ENCODE data around the gene PPFIA1.
"Not testable (repeated sequence)": the region's sequence is repeated elsewhere in the genome, so short reads cannot be mapped to it uniquely, and the experiment has no call there.

The PPFIA1 gene

DNA sequence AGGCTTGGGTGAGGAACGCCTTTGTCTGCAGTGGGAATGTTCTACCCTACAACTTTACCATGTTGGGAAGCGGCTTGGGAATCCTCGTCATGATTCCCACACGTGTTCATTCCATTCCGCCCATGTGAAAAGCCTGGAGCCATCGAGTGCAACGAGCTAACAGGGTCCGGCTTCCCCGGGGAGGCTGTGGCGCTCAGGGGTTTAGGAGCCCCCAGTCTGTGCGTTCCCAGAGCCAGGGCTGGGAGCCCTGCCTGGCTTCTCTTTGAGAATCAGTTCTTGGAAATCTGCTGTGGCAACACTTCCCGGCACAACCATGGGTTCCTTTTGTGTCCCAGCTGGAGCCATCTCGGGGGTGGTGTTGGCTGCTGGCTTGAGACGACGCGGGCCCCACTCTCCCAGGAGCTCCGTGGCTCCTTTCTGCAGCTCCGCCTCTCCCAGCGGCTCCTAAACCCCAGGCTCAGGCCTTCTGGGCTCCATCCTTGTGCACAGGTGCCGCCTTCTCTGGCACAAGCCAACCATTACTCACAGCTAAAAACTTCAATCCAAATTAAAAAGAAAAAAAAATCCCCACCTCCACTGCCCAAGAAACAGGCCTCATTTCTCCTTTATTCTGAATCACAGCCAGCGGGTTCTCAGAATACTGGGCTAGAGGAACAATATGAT lies 18.7 kb upstream of the PPFIA1 start:
- no peak for DNase-seq (ENCODE audit: low read depth in 2 of 2)

DNA sequence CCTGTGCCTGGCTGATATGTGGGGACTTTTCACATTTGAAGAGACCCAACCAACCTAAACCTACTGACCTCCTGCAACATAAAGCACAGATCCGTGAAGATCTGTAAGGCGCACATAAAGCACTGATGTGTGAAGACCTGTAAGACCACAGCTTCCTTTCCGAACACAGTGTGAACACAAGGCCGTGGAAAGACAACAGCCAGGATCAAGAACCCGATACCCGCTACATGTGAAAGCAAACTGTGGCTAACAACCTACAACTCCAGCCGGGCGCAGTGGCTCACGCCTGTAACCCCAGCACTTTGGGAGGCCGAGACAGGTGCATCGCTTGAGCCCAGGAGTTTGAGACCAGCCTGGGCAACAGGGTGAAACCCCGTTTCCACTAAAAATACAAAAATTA lies 17.6 kb upstream of the PPFIA1 start:
- DNase-seq (ENCODE audit: low read depth in 2 of 2), result no peak

DNA sequence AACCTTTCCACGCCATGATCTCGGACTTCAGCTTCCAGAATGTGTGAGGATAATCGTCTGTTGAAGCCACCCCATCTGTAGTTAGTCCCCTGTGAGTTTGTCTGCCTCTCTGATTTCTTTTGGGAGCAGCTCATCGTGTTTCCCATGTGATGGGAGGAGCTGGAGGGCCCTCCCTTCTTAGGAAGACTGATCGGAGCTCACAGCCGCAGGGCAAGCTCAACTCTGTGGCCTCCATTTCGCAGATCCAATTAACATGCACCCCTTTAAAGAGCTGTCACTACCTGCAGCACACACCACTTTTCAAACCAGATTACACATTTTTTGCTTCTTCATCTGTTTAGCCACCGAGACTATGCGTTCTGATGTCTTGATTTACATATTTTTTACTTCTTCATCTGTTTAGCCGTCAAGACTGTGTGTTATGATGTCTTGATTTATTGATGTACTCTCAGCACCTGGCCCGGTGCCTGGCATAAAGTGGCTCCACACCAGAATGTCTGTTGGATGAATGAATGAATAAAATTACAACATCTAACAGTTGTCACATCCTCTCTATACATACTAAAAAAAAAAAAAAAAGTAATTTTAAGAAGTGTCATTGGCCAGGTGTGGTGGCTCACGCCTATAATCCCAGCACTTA lies 14.9 kb upstream of the PPFIA1 start:
- no peak for DNase-seq (ENCODE audit: low read depth in 2 of 2)

DNA sequence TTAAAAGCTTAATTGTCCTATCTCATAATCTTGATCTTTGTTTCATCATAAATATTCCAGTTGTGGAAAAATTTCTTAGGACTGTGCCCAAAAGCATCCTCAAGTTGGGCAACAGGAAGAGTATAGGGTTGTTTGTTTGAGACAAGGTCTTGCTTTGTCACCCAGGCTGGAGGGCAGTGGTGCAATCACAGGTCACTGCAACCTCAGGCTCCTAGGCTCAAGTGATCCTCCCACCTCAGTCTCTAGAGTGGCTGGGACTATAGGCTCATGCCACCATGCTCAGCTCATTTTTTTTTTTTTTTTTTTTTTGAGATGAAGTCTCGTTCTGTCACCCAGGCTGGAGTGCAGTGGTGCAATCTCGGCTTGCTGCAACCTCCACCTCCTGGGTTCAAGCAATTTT lies 11.4 kb upstream of the PPFIA1 start:
- DNase-seq (ENCODE audit: low read depth in 2 of 2), result not testable (repeated sequence)

DNA sequence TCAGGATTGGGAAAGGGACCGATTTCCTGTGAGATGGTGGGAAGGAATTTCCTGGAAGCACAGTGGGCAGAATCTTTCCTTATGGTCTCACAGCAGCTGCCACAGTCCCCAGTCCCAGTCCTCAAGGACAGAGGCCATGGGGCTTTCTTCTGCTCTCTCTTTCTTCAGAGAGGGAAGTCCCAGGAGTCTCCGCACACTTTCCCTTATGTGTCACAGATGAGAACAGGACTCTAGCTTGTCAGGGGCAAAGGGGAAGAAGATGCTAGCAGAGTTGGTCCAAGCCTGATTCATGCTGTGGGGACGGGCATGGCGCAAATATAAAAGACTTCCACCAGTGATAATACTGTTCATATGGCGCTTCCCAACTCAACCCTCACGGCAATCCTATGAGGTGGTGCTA lies 7.5 kb upstream of the PPFIA1 start:
- DNase-seq (ENCODE audit: low read depth in 2 of 2), result no peak

DNA sequence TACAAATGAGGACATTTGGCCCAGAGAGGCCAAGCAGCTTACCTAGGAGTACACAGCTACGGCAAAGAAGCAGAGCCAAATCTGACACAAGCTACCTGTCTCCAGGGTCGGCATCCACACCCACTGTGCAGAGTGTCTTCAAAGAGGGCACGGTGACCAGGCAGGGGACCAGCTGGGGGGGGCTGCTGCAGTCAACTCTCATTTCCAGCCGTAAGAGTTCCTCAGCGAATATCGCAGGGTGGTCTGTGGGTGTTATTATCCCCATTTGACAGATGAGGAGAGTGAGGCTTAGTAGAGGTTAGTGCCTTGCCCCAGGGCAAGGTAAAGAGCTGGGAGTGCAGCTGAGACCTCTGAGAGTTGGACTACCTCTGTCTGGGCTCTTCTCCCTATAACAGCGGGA lies 7.1 kb upstream of the PPFIA1 start:
- DNase-seq (ENCODE audit: low read depth in 2 of 2), result no peak

DNA sequence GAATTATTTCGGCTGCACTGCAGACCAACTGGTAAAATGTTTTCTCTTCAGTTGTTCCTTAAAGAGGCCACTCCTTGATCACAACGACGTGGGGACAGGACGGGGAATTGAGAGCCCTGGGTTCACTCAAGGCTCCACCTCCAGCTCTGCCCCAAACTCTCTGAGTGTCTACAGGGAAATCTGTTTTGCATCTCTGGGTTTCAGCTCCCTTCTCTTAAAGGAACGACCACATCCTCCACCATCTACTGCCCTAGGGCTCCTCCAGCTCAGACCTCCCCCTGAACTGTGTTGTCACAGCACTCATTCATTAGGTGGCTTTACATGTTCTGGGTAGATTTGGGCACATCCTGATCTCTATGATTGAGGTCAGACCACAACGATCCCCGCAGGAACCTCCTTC lies 5.1 kb upstream of the PPFIA1 start:
- no peak for DNase-seq (ENCODE audit: low read depth in 2 of 2)

DNA sequence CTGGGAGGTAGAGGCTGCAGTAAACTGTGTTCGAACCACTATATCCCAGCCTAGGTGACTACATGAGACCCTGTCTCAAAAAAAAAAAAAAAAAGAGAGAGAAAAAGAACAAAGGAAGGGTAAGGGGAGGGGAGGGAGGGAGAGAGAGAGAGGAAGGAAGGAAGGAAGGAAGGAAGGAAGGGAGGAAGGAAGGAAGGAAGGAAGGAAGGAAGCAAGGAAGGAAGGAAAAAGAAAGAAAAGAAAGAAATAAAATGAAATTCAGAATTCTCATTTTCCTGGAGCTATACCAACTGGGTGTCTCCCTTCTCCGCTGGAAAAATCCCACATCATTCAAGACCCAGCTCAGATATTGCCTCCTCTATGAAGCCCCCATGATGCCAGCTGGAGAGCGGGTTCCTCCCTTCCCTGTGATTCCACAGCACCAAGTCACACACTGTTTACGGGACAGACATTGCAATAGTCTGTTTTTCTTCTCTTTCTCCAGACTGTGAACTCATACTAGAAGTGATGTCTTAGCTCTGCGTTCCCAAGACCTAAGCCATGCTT lies 3.0 kb upstream of the PPFIA1 start:
- no peak for DNase-seq (ENCODE audit: low read depth in 2 of 2)

DNA sequence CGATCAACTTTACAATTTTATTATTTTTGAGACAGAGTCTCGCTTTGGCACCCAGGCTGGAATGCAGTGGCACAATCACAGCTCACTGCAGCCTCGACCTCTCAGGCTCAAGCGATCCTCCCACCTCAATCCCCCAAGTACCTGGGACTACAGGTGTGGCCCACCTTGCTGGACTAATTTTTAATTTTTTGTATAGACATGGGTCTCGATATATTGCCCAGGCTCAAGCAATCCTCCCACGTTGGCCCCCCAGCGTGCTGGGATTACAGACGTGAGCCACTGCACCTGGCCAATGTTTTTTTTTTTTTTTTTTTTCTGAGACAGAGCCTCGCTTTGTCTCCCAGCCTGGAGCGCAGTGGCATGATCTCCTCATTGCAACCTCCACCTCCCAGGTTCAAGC lies 2.0 kb upstream of the PPFIA1 start:
- no peak for DNase-seq (ENCODE audit: low read depth in 2 of 2)

DNA sequence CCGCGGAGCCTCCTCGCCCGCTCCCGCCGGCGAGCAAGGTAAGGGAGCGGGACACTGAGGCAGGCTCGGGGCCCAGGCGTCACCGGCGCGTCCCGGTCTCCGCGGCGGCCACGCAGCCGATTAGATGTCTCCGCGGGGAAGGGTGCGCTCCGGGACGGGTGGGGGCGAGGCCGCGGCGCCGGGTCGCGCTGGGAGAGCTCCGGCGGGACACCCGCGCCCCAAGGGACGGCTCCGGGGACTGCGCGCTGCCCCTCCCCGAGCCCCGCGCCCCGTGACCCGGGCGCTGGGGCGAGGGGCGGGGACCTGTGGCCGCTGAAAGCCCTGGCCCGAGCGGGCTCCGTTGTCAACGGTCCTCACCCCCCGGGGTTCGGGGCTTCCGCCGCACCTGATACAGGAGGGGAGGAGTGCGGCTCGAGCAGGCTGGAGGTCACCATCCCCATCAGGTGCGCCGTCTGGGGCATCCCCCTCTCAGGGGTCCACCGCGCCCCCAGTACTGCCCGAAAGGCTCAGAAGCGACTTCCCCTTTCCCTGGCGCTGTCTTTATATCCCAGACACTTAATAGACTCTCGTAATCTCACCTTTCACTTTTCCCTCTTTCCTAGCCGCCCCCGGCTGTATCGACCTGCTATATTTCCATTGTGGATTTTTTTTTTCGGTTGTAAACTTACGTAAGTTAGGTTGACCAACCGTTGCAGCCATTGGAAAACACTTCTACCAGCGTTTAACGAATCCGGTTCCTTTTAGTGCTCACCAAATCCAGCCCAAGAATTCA lies 573 bp downstream of the PPFIA1 start:
- DNase-seq (ENCODE audit: low read depth in 2 of 2), result peak in 1 of 2 donors; percentile 7

DNA sequence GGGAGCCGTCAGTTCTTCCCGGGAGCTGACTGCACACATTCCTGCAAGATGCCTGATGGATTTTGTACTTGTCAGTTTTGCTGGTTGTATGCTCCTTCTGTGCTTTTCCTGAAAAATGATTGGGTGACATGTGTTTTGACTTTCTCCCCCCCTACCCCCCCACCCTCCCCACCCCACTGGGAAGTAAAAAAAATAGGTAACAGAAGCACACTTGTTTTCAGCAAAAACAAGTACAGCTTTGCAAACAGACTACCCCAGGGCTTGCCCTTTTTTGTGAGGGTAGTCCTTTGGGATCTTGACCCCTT lies 1.1 kb downstream of the PPFIA1 start:
- no peak for DNase-seq (ENCODE audit: low read depth in 2 of 2)

DNA sequence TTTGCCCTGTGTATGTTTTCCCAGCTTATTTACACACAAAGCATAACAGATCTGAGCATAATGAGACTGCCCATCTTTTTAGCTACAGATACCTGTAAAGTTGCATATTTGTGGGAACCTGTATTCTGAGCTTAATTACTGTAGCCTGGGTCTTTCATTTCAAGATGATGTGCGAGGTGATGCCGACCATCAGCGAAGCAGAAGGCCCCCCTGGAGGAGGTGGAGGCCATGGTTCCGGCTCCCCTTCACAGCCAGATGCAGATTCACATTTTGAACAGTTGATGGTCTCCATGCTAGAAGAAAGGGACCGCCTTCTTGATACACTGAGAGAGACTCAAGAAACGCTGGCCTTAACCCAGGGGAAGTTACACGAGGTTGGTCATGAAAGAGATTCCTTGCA lies 1.5 kb downstream of the PPFIA1 start:
- no peak for DNase-seq (ENCODE audit: low read depth in 2 of 2)

DNA sequence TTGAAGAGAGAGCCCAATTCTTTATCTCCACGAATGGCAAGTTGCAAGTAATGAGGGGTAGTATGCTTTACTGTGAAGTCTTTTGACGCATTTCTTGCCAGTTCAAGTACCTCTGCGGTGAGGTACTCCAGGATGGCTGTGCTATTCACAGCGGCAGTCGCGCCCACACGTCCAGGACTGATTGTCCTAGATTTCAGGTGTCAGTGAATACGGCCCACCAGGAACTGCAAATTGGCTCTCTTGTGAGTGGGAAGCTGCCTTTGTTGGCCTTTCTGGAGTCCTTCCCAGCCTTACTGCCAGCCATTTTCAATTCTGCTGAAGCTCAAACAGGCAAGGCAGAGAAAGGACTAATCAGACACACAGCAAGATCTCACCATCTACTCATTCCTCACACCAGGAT lies 8.5 kb downstream of the PPFIA1 start:
- no peak for DNase-seq (ENCODE audit: low read depth in 2 of 2)

DNA sequence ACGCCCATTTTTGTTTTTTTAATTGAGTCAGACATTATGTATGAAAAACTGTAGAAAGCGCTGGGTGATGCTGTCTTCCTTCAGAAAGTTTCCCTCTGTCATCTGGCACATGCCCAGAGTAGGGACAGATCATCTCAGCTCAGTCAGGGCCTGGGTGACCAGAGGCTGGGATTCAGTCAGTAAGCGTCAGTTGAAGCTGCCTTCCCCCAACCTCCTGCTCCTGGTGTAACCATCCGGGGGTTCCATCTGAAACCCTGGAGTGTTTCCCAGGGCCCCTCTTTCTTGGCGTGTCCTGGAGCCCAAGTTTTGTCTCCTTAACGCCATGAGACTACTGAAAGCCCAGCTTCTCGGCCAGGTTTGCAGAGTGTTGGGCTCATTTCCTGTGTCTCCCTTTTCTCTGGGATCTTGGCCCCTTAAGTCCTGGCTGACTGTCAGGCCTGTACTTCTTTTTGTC lies 10.7 kb downstream of the PPFIA1 start:
- DNase-seq (ENCODE audit: low read depth in 2 of 2), result no peak

DNA sequence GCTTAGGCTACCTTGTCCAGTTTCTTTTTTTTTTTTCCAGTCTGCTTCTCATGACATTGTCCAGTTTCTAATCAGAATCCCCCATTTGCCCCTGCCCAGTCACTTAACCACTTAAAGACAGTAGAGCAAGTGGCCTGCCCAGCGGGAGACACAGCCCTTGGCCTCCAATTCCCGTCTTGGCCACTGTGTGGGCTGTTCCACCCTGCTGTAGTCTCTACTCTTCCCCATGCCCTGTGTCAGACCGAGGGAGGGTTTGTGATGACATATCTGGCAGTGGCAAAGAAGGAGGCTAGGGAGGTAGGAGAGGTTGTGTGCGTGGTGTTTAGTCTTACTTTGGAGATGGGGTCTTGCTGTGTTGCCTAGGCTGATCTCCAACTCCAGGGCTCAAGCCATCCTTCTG lies 11.5 kb downstream of the PPFIA1 start:
- DNase-seq (ENCODE audit: low read depth in 2 of 2), result no peak

DNA sequence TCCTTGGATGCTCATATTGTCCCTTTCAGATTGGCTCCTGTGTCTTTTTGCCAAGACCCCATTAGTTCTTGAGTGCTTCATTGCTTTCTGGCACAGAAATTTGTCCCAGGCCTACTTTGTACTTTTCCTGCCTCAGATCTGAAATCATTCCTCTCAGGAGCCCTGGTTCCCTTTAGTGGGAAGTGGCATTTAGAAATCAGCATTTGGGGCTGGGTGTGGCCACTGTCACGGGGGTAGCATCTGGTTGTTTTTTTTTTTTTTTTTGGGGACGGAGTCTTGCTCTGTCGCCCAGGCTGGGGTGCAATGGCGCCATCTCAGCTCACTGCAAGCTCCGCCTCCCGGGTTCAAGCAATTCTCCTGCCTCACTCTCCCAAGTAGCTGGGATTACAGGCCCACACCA lies 18.2 kb downstream of the PPFIA1 start:
- no peak for DNase-seq (ENCODE audit: low read depth in 2 of 2)

DNA sequence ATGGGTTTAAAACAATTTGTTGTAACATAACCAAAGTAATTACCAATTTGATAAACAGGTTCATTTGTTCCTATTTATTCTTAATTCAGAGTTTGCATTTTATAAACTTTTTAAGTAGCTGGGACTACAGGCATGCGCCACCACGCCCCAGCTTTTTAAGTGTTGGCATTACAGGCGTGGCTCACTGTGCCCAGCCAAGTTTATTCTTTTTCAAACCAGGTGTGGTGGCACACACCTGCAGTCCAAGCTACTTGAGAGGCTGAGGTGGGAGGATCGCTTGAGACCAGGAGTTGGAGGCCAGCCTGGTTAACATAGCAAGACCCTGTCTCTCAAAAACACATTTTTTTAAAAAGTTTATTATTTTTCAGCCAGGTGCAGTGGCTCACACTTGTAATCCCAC lies 19.1 kb downstream of the PPFIA1 start:
- DNase-seq (ENCODE audit: low read depth in 2 of 2), result no peak

DNA sequence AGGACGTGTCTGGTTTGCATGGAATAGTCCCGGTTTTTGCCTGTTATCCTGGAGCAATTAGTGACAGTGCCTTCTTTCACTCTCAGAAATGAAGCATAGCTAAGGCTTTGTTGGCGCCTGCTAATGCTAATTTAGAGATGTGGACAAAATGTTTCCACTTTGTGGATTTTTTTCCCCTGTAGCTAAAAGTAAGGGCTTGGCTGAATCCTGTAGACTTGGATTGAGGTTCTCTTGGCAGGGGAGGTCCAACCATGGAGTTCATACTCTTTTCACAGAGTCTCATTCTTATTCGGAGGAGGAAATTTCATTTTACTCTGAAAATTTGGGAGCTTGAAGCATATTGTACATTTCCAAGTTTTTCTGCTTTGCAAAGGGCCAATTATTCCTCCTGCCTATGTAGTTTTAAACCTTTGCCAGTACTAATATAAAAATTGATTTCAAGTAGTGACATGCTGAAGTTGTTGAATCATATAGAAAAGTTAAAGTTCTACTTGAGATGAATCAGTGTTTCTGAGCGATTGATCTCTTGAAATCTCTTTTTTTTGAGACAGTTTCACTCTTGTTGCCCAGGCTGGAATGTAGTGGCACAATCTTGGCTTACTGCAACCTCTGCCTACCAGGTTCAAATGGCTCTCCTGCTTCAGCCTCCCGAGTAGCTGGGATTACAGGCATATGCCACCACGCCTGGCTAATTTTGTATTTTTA lies 20.0 kb downstream of the PPFIA1 start:
- DNase-seq (ENCODE audit: low read depth in 2 of 2), result no peak

DNA sequence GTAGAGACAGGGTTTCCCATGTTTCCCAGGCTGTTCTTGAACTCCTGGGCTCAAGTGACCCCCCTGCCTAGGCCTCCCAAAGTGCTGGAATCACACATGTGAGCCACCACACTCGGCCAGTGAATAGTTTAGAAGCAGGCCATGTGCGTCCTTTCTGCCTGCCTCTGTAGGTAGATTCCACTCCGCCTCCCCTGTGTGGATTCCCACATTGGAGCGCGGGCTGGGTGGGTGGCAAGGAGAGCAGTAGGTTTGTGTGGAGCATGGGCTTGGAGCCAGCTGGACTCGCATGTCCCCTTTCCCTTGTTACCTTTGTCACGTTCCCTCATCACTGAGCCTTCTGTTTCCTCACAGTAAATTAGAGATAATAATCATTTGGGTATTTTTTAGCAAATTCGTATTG lies 21.7 kb downstream of the PPFIA1 start:
- DNase-seq (ENCODE audit: low read depth in 2 of 2), result no peak

DNA sequence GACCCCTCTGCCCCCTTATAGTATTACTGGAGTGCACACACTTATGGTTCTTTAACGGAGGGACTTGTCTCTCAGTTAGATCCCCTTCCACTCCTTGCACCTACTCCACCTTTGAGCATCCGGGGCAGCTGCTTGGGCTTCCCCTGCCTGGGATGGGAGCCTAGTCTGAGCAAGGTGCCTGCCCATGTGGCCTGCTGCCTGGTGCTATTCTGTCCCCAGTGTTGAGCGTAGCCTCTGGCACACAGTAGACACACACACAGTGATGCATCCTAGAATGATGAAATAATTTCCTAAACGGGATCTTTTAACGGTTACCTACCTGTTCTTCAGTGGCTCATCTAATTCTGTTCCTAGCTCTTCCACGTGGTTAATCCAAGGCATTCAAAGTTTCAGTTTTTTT lies 22.4 kb downstream of the PPFIA1 start:
- DNase-seq (ENCODE audit: low read depth in 2 of 2), result no peak

DNA sequence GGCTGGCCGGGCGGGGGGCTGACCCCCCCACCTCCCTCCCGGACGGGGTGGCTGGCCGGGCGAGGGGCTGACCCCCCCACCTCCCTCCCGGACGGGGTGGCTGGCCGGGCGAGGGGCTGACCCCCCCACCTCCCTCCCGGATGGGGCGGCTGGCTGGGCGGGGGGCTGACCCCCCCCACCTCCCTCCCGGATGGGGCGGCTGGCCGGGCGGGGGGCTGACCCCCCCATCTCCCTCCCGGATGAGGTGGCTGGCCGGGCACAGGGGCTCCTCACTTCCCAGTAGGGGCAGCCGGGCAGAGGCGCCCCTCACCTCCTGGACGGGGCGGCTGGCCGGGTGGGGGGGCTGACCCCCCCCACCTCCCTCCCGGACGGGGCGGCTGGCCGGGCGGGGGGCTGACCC lies 24.7 kb downstream of the PPFIA1 start:
- not testable (repeated sequence) for DNase-seq (ENCODE audit: low read depth in 2 of 2)

DNA sequence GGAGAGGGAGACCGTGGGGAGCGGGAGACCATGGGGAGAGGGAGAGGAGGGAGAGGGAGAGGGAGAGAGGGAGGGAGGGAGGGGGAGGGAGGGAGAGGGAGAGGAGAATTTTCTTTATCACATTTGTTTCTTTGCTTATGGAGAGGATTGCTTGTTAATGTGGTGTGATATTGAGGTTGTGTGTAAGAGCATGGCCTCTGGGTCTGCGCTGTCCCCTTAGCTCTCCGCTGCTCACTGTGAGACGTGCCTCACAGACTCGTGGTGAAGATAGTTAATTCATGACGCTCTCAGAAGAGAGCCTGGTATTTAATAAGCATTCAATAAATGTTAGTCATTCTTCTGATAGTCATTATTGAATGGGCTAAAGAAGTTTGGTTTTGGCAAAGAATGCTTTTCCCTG lies 26.2 kb downstream of the PPFIA1 start:
- no peak for DNase-seq (ENCODE audit: low read depth in 2 of 2)
